Colonic mucosa (tissue), 4 donors: ENCODE measurements around the gene OR2H1. TPM values are rescaled to one million over a fixed set of nuclear protein-coding genes. Genes with fewer than 3 reads are reported as not detected.
"Not testable (repeated sequence)": the region's sequence is repeated elsewhere in the genome, so short reads cannot be mapped to it uniquely, and the experiment has no call there.

ENCODE experiments used
- DNase-seq: peaks from one replicate; pipeline ENCODE4 v3.0.0-alpha.2; 2020
- H3K27ac ChIP-seq: fragments of 200-600 bp; one replicate; pipeline ENCODE4 v1.8.0; 2021
- H3K27me3 ChIP-seq: fragments of 200-600 bp; one replicate; pipeline ENCODE4 v1.8.0; 2021
- H3K36me3 ChIP-seq: fragments of 200-600 bp; one replicate; pipeline ENCODE4 v1.8.0; 2021
- H3K4me1 ChIP-seq: fragments of 200-600 bp; one replicate; pipeline ENCODE4 v1.8.0; 2021; ENCODE audit warnings: mild to moderate bottlenecking
- H3K4me3 ChIP-seq: fragments of 200-600 bp; one replicate; pipeline ENCODE4 v1.8.0; 2021
- H3K9ac ChIP-seq, 2 donors: one replicate each; pipeline ENCODE4 v1.7.0; 2013; ENCODE audit warnings: control low read depth in 2 of 2, low read depth in 2 of 2, low read length in 2 of 2
- H3K9me3 ChIP-seq: fragments of 200-600 bp; one replicate; pipeline ENCODE4 v1.8.0; 2021
- intact Hi-C: fragments of 100-400 bp; cut with DNase I; formaldehyde crosslinking; loops from one replicate; pipeline ENCODE4 v1.14.1; 2022
- total RNA-seq, 2 donors: library from RNA; stranded (reverse); fragmentation: NEBNext Ultra II Directional in 1 of 2; extraction: Animal tissue kit (Norgen Biotek cat#: 25700) in 1 of 2; gene quantifications; one replicate each; pipeline ENCODE4 v1.2.1, GENCODE V29; 2021
- TF ChIP-seq, protein P1 (sequence below): fragments of 200-600 bp; IDR thresholded peaks from one replicate; pipeline ENCODE4 v1.8.0; 2022; ENCODE audit warnings: antibody characterized with exemption, mild to moderate bottlenecking
- donor health status: healthy.
- donor health status: DM: no; HTN: no; CAD: no.
- donor health status: DM: no; HTN: no; CAD: no.

The OR2H1 gene
- total RNA-seq, 2 donors from 2014 or later, result not detected

DNA sequence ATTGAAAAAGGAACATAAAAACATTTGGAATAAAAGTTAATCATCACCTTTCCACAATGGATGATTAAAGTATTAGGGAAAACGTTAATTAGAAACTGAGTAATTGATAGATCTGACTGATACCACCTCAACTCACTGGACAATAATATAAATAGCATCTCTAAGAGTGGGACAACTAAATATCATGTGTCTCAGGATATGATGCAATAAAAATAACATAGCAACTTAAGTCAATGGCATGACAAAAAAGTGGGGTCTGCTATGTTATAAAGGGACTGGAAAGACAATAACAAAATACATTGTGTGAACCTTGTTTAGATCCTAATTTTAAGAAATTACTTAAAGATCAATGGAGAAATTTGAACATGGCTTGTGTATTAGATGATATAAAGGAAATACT lies 31.9 kb upstream of the OR2H1 start:
- no peaks in the 10 kb centered on the region for H3K27me3 ChIP-seq
- H3K27ac ChIP-seq, result no peak overlapping the region
- DNase-seq, result no peak
- no peaks in the 10 kb centered on the region for H3K4me1 ChIP-seq
- H3K9me3 ChIP-seq, result no peaks in the 10 kb centered on the region
- TF ChIP-seq, protein P1, sequence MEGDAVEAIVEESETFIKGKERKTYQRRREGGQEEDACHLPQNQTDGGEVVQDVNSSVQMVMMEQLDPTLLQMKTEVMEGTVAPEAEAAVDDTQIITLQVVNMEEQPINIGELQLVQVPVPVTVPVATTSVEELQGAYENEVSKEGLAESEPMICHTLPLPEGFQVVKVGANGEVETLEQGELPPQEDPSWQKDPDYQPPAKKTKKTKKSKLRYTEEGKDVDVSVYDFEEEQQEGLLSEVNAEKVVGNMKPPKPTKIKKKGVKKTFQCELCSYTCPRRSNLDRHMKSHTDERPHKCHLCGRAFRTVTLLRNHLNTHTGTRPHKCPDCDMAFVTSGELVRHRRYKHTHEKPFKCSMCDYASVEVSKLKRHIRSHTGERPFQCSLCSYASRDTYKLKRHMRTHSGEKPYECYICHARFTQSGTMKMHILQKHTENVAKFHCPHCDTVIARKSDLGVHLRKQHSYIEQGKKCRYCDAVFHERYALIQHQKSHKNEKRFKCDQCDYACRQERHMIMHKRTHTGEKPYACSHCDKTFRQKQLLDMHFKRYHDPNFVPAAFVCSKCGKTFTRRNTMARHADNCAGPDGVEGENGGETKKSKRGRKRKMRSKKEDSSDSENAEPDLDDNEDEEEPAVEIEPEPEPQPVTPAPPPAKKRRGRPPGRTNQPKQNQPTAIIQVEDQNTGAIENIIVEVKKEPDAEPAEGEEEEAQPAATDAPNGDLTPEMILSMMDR, result no peak
- no peak overlapping the region for H3K4me3 ChIP-seq
- H3K36me3 ChIP-seq, result no peaks in the 10 kb centered on the region
- H3K9ac ChIP-seq, result no peak overlapping the region
- intact Hi-C loops, result no loop called here

DNA sequence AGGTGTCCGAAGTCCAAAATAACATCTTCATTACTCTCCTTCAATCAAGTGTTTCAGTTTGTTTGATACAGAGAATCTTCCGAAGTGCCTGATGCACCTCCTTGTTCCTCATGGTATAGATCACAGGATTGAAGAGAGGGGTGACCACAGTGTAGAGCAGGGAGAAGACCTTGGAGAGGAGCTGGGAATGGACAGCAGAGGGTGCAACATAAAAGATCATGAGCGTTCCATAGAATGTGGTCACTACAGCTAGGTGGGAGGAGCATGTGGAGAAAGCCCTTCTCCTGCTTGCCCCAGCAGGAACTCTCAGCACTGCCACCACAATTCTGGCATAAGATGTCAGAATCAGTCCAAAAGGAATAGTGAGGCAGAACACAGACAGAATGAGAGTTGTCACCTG lies 30.3 kb upstream of the OR2H1 start:
- H3K9ac ChIP-seq, result no peak overlapping the region
- H3K9me3 ChIP-seq, result no peaks in the 10 kb centered on the region
- intact Hi-C loops, result no loop called here
- H3K36me3 ChIP-seq, result no peaks in the 10 kb centered on the region
- H3K27me3 ChIP-seq, result no peaks in the 10 kb centered on the region
- DNase-seq, result no peak
- H3K4me1 ChIP-seq, result no peaks in the 10 kb centered on the region
- no peak overlapping the region for H3K4me3 ChIP-seq
- TF ChIP-seq, protein P1, result no peak
- no peak overlapping the region for H3K27ac ChIP-seq

DNA sequence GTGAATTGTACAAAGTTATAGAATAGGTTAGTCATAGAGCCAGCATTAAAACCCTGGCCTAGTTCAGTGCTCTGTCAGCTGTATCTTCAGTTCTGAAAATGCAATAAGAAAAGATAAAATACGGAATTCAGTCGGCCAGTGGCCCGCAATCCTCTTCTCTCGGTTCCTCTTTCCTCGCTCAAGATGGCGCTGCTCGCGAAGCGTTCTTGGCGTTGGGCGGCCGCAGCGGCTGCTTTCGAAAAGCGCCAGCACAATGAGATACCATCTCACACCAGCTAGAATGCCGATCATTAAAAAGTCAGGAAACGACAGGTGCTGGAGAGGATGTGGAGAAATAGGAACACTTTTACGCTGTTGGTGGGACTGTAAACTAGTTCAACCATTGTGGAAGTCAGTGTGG lies 20.2 kb upstream of the OR2H1 start:
- DNase-seq, H3K4me3 ChIP-seq, intact Hi-C loops, H3K27ac ChIP-seq, H3K9ac ChIP-seq, H3K27me3 ChIP-seq, H3K36me3 ChIP-seq, H3K9me3 ChIP-seq, H3K4me1 ChIP-seq: not testable (repeated sequence)

DNA sequence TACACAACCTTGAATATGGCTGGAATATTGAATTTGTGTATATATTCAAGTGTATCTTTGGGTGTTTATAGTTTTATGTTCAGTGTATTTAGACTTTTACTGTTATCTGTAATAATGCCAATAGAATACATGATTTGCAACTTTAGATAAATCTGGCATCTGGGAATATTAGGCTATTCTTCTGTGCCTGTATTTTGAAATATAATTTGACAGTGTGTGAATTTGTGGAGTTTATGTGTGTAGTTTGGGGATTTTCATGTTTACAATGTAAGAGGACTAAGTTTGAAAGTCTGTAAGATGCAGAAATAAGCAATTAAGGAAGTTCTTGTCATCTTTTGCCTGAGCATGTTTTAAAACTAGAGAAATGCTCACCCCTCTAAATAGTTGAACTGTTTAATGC lies 17.9 kb upstream of the OR2H1 start, which contains the start of gene OR10C1:
Gene OR10C1 (plus strand): TSS at position 301 of the 400 bp plus-strand sequence. CDS start 710 bp downstream, outside the sequence.
- Histone ChIP-seq H3K4me3 (no peak within 1 kb of the TSS), H3K36me3 (no peaks in the 10 kb centered on the region), H3K4me1 (no peaks in the 10 kb centered on the region), H3K27me3 (no peaks in the 10 kb centered on the region), H3K9ac (no peak within 1 kb of the TSS), H3K9me3 (no peaks in the 10 kb centered on the region), H3K27ac (no peak within 1 kb of the TSS)
- DNase-seq, result no peak
- intact Hi-C loops, result no loop called here
- TF ChIP-seq, protein P1, result no peak

DNA sequence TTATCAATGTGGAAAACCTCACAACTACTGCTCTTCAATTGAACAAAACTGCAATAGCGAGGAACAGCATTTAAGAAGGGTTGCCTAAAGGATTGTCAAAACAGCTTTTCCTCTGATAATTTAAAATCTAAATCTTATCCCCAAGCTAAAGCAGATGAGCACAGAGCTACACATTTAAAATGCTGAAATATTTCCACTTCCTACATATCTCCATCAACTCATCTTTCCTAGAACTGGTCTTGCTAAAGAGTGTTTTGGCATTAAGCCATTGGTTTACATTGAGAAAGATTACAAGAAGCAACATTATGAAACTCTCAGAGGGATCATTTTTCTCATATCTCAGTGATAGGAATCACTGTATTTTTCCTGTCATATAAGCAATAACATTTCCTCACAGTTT lies 14.2 kb upstream of the OR2H1 start:
- no peaks in the 10 kb centered on the region for H3K27me3 ChIP-seq
- no peak overlapping the region for H3K27ac ChIP-seq
- H3K4me3 ChIP-seq, result no peak overlapping the region
- no peaks in the 10 kb centered on the region for H3K36me3 ChIP-seq
- no peak for DNase-seq
- TF ChIP-seq, protein P1, result no peak
- H3K9ac ChIP-seq, result no peak overlapping the region
- H3K9me3 ChIP-seq, result no peaks in the 10 kb centered on the region
- no peaks in the 10 kb centered on the region for H3K4me1 ChIP-seq
- intact Hi-C loops, result no loop called here

DNA sequence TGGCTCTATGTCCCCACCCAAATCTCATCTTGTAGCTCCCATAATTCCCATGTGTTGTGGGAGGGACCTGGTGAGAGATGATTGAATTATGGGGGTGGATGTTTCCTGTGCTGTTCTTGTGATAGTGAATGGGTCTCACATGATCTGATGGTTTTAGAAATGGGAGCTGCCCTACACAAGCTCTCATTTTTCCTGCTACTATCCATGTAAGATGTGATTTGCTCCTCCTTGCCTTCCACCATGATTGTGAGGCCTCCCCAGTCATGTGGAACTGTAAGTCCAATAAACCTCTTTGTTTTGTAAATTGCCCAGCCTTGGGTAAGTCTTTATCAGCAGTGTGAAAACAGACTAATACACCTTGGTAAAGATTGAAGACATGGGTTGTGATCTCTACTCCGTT lies 12.9 kb upstream of the OR2H1 start:
- H3K4me3 ChIP-seq, DNase-seq, H3K36me3 ChIP-seq, H3K27ac ChIP-seq, H3K9ac ChIP-seq, H3K4me1 ChIP-seq, H3K9me3 ChIP-seq, H3K27me3 ChIP-seq, intact Hi-C loops: not testable (repeated sequence)

DNA sequence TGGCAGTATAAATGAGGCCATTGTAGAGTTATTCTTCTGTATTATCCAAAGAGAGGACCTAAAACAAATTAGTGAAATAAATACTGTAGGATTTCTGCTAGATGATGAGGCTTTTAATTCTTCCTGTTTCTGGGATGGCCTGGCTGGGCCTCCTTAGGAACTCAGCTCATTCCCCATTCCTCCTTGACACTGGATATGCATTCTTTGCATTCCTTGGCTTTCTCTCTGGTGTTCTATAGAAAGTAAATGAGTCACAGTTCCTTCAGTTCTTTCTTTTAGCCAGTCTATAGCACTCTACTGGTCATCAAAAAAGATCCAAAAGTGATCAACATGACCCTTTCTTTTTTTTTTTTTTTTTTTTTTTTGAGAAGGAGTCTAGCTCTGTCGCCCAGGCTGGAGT lies 9.3 kb upstream of the OR2H1 start:
- intact Hi-C loops, result no loop called here
- H3K27me3 ChIP-seq, result no peaks in the 10 kb centered on the region
- no peak overlapping the region for H3K9ac ChIP-seq
- H3K27ac ChIP-seq, result no peak overlapping the region
- H3K9me3 ChIP-seq, result no peaks in the 10 kb centered on the region
- H3K4me3 ChIP-seq, result no peak overlapping the region
- H3K4me1 ChIP-seq, result no peaks in the 10 kb centered on the region
- DNase-seq, result no peak
- H3K36me3 ChIP-seq, result no peaks in the 10 kb centered on the region
- TF ChIP-seq, protein P1, result no peak
